Activated CD4-positive, alpha-beta T cell treated with anti-CD3 and anti-CD28 coated beads, Interleukin-2, amount 50 U/mL, for 48 hours (primary cell): ENCODE measurements around the gene MRPL23.

Experiments used
- DNase-seq, 2 experiments: peaks; one replicate each; pipeline ENCODE4 v3.0.0-alpha.2; 2020

MRPL23 gene

GRCh38 chr11:1921574-1922141 is 25.5 kb upstream of the MRPL23 start:
- DNase-seq = no peak

GRCh38 chr11:1922481-1923081 is 24.6 kb upstream of the MRPL23 start:
- DNase-seq = no peak

GRCh38 chr11:1923201-1923956 is 23.8 kb upstream of the MRPL23 start:
- DNase-seq = no peak

GRCh38 chr11:1924181-1924580 is 23.0 kb upstream of the MRPL23 start:
- no peak for DNase-seq

GRCh38 chr11:1924646-1925372 is 22.3 kb upstream of the MRPL23 start:
- DNase-seq = no peak

- DNase-seq = no peak
Observed at GRCh38 chr11:1925373-1926155, 21.6 kb upstream of the MRPL23 start.

- no peak for DNase-seq
Observed at GRCh38 chr11:1926156-1927025, 20.7 kb upstream of the MRPL23 start.

- DNase-seq = no peak
Observed at GRCh38 chr11:1927026-1927847, 19.9 kb upstream of the MRPL23 start.

- DNase-seq = no peak
Observed at GRCh38 chr11:1927848-1928469, 19.2 kb upstream of the MRPL23 start.

GRCh38 chr11:1928470-1928890 is 18.7 kb upstream of the MRPL23 start:
- no peak for DNase-seq

GRCh38 chr11:1928891-1929541 is 18.1 kb upstream of the MRPL23 start:
- no peak for DNase-seq

- no peak for DNase-seq
Observed at GRCh38 chr11:1929621-1930461, 17.3 kb upstream of the MRPL23 start.

GRCh38 chr11:1930462-1930830 is 16.7 kb upstream of the MRPL23 start:
- DNase-seq = no peak

GRCh38 chr11:1931341-1932104 is 15.6 kb upstream of the MRPL23 start:
- no peak for DNase-seq

GRCh38 chr11:1932105-1932480 is 15.0 kb upstream of the MRPL23 start:
- DNase-seq = no peak

GRCh38 chr11:1932681-1933080 is 14.5 kb upstream of the MRPL23 start:
- no peak for DNase-seq

GRCh38 chr11:1933416-1934334 is 13.5 kb upstream of the MRPL23 start:
- DNase-seq = no peak
